ENCODE measurements around the gene APOBEC3C. TPM values are rescaled to one million over a fixed set of nuclear protein-coding genes. Genes with fewer than 3 reads are reported as not detected.
"Not testable (repeated sequence)": the region's sequence is repeated elsewhere in the genome, so short reads cannot be mapped to it uniquely, and the experiment has no call there.

APOBEC3C gene
- total RNA-seq, 1 experiment from 2014 or later: 30.1 TPM

GRCh38 chr22:39041908-39042307, 27.9 kb downstream of the APOBEC3C start:
- TF ChIP-seq CTCF (IDR thresholded peaks at IDR 0.05; ENCODE audit: unreplicated experiment): no peak
- ChIA-PET CTCF (no interaction called here), POLR2A (interaction anchor here (0.7 kb wide), 1 partner anchor 927 kb away, joined by 3 read pairs; no protein-coding TSS in a partner anchor)
- no peaks in the 10 kb centered on the region for H3K27me3 Mint-ChIP-seq (ENCODE audit: insufficient read depth, unreplicated experiment)
- no peak for DNase-seq (ENCODE audit: unreplicated experiment)
- intact Hi-C loops (cut with micrococcal nuclease): no loop called here
- no peaks in the 10 kb centered on the region for H3K4me1 Mint-ChIP-seq (ENCODE audit: insufficient read depth, unreplicated experiment)
- H3K27ac Mint-ChIP-seq (ENCODE audit: low read depth, unreplicated experiment): no peak overlapping the region
- H3K4me3 Mint-ChIP-seq (ENCODE audit: unreplicated experiment): no peak overlapping the region
- no peaks in the 10 kb centered on the region for H3K9me3 Mint-ChIP-seq (ENCODE audit: unreplicated experiment)
- BruUV-seq (replicated peaks): no TSS peak
- no peaks in the 10 kb centered on the region for H3K36me3 Mint-ChIP-seq (ENCODE audit: insufficient read depth, unreplicated experiment)

GRCh38 chr22:39043063-39043462, 29.0 kb downstream of the APOBEC3C start:
- H3K36me3 Mint-ChIP-seq (ENCODE audit: insufficient read depth, unreplicated experiment); H3K27ac Mint-ChIP-seq (ENCODE audit: low read depth, unreplicated experiment); H3K4me3 Mint-ChIP-seq (ENCODE audit: unreplicated experiment); H3K4me1 Mint-ChIP-seq (ENCODE audit: insufficient read depth, unreplicated experiment); H3K9me3 Mint-ChIP-seq (ENCODE audit: unreplicated experiment); H3K27me3 Mint-ChIP-seq (ENCODE audit: insufficient read depth, unreplicated experiment); intact Hi-C loops (cut with micrococcal nuclease); POLR2A ChIA-PET; BruUV-seq (replicated peaks); DNase-seq (ENCODE audit: unreplicated experiment): not testable (repeated sequence)
- CTCF ChIA-PET: interaction anchor here (0.6 kb wide), 1 partner anchor 9 kb away, joined by 4 read pairs; no protein-coding TSS in a partner anchor

- H3K9me3 Mint-ChIP-seq (ENCODE audit: unreplicated experiment); DNase-seq (ENCODE audit: unreplicated experiment); H3K4me3 Mint-ChIP-seq (ENCODE audit: unreplicated experiment); intact Hi-C loops (cut with micrococcal nuclease); H3K27me3 Mint-ChIP-seq (ENCODE audit: insufficient read depth, unreplicated experiment); H3K36me3 Mint-ChIP-seq (ENCODE audit: insufficient read depth, unreplicated experiment); CTCF ChIA-PET; H3K4me1 Mint-ChIP-seq (ENCODE audit: insufficient read depth, unreplicated experiment); BruUV-seq (replicated peaks); POLR2A ChIA-PET; H3K27ac Mint-ChIP-seq (ENCODE audit: low read depth, unreplicated experiment): not testable (repeated sequence)
Measured at GRCh38 chr22:39045136-39045535, 31.1 kb downstream of the APOBEC3C start.

GRCh38 chr22:39049486-39049885, 35.4 kb downstream of the APOBEC3C start:
- H3K27ac Mint-ChIP-seq (ENCODE audit: low read depth, unreplicated experiment); H3K4me3 Mint-ChIP-seq (ENCODE audit: unreplicated experiment); DNase-seq (ENCODE audit: unreplicated experiment); H3K4me1 Mint-ChIP-seq (ENCODE audit: insufficient read depth, unreplicated experiment); H3K9me3 Mint-ChIP-seq (ENCODE audit: unreplicated experiment); POLR2A ChIA-PET; H3K27me3 Mint-ChIP-seq (ENCODE audit: insufficient read depth, unreplicated experiment); intact Hi-C loops (cut with micrococcal nuclease); BruUV-seq (replicated peaks); H3K36me3 Mint-ChIP-seq (ENCODE audit: insufficient read depth, unreplicated experiment): not testable (repeated sequence)
- CTCF ChIA-PET: interaction anchor here (0.7 kb wide), 1 partner anchor 64 kb away, joined by 3 read pairs; no protein-coding TSS in a partner anchor

GRCh38 chr22:39051844-39052495, 37.9 kb downstream of the APOBEC3C start:
- H3K9me3 Mint-ChIP-seq (ENCODE audit: unreplicated experiment); H3K4me3 Mint-ChIP-seq (ENCODE audit: unreplicated experiment); H3K27ac Mint-ChIP-seq (ENCODE audit: low read depth, unreplicated experiment): not testable (repeated sequence)

DNA sequence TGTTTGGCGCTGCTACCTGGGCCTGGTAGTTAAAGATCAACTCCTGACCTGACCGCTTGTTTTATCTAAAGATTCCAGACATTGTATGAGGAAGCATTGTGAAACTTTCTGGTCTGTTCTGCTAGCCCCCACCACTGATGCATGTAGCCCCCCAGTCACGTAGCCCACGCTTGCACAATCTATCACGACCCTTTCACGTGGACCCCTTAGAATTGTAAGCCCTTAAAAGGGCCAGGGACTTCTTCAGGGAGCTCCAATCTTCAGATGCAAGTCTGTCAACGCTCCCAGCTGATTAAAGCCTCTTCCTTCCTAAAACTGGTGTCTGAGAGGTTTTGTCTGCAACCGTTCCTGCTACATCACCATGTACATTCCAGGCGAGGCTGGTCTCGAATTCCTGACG, 41.6 kb downstream of the APOBEC3C start:
- no peak for DNase-seq (ENCODE audit: unreplicated experiment)
- Mint-ChIP-seq H3K27ac (ENCODE audit: low read depth, unreplicated experiment) (no peak overlapping the region), H3K4me1 (ENCODE audit: insufficient read depth, unreplicated experiment) (no peaks in the 10 kb centered on the region), H3K36me3 (ENCODE audit: insufficient read depth, unreplicated experiment) (peaks cover 3% of the 10 kb centered on the region), H3K27me3 (ENCODE audit: insufficient read depth, unreplicated experiment) (no peaks in the 10 kb centered on the region), H3K4me3 (ENCODE audit: unreplicated experiment) (no peak overlapping the region), H3K9me3 (ENCODE audit: unreplicated experiment) (no peaks in the 10 kb centered on the region)
- ChIA-PET POLR2A (no interaction called here), CTCF (no interaction called here)
- intact Hi-C loops (cut with micrococcal nuclease): no loop called here
- no peak for TF ChIP-seq CTCF (IDR thresholded peaks at IDR 0.05; ENCODE audit: unreplicated experiment)
- BruUV-seq (replicated peaks): no TSS peak

More at GRCh38 chr22:39051844-39052495, 37.9 kb downstream of the APOBEC3C start:
- H3K36me3 Mint-ChIP-seq (ENCODE audit: insufficient read depth, unreplicated experiment); H3K4me1 Mint-ChIP-seq (ENCODE audit: insufficient read depth, unreplicated experiment); intact Hi-C loops (cut with micrococcal nuclease); DNase-seq (ENCODE audit: unreplicated experiment); POLR2A ChIA-PET; H3K27me3 Mint-ChIP-seq (ENCODE audit: insufficient read depth, unreplicated experiment); BruUV-seq (replicated peaks): not testable (repeated sequence)
- CTCF ChIA-PET: interaction anchor here (0.6 kb wide), 1 partner anchor 9 kb away, joined by 4 read pairs; no protein-coding TSS in a partner anchor

GRCh38 chr22:39061290-39061689, 47.2 kb downstream of the APOBEC3C start:
- CTCF ChIA-PET: interaction anchor here (0.6 kb wide), 2 partner anchors 180 to 241 kb away, joined by 3 read pairs; no protein-coding TSS in a partner anchor
- H3K27me3 Mint-ChIP-seq (ENCODE audit: insufficient read depth, unreplicated experiment); H3K9me3 Mint-ChIP-seq (ENCODE audit: unreplicated experiment); H3K27ac Mint-ChIP-seq (ENCODE audit: low read depth, unreplicated experiment); BruUV-seq (replicated peaks); H3K4me3 Mint-ChIP-seq (ENCODE audit: unreplicated experiment); H3K36me3 Mint-ChIP-seq (ENCODE audit: insufficient read depth, unreplicated experiment); intact Hi-C loops (cut with micrococcal nuclease); H3K4me1 Mint-ChIP-seq (ENCODE audit: insufficient read depth, unreplicated experiment); DNase-seq (ENCODE audit: unreplicated experiment); POLR2A ChIA-PET: not testable (repeated sequence)

DNA sequence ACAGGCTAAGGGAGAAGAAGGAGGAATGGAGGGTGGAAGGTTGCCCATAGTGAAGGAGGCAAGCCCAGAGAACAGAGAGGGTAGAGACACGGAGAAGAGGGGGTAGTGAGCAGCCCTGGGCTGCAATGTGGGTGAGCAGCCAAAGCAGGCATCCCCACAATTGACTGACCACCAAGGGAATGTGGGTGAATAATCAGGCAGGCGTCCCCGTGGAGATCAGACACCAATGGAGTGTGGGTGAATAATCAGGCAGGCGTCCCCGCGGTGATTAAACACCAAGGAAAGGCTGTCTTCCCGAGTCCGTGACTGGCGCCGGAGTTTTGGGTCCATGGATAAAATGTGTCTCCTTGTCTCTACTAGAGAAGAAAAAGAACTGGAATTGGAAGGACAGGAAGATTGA, 47.9 kb downstream of the APOBEC3C start:
- intact Hi-C loops (cut with micrococcal nuclease); H3K27ac Mint-ChIP-seq (ENCODE audit: low read depth, unreplicated experiment); H3K36me3 Mint-ChIP-seq (ENCODE audit: insufficient read depth, unreplicated experiment); H3K9me3 Mint-ChIP-seq (ENCODE audit: unreplicated experiment); H3K27me3 Mint-ChIP-seq (ENCODE audit: insufficient read depth, unreplicated experiment); BruUV-seq (replicated peaks); H3K4me1 Mint-ChIP-seq (ENCODE audit: insufficient read depth, unreplicated experiment); POLR2A ChIA-PET; H3K4me3 Mint-ChIP-seq (ENCODE audit: unreplicated experiment); DNase-seq (ENCODE audit: unreplicated experiment): not testable (repeated sequence)
- CTCF ChIA-PET: interaction anchor here (0.6 kb wide), 2 partner anchors 181 to 242 kb away, joined by 3 read pairs; no protein-coding TSS in a partner anchor

Data from MCF 10A (cell line).